Measurements from ENCODE around the gene NAGPA. TPM values are rescaled to one million over a fixed set of nuclear protein-coding genes. Genes with fewer than 3 reads are reported as not detected.

Gene NAGPA
- total and polyA plus RNA-seq, 2 of the 8 experiments (the other 6 are each of a cell fraction or from before 2014, with no cell fraction given), result 10.1 to 13.2 TPM

DNA sequence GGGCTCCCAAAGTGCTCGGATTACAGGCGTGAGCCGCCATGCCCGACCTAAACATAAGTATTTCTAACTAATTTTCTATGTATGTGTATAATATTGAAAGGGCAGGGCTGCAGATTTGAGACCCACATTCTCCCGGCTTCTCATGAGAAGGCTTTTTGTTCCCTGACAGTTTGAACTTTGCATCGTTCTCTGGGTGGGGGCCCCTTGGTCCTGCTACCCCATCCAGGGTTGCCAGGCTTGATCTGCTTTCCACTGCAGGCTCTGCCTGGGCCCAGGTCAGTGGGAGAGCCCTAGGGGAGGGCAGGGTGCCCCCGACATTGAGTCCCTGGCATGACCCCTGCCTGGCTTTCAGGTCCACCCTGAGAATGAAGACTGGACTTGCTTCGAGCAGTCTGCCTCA lies 43.3 kb downstream of the NAGPA start:
- Histone ChIP-seq H3K23ac (ENCODE audit: insufficient read length) (no peak overlapping the region), H3K27me3 (replicated peaks in 1 of 4; ENCODE audit: control insufficient read depth in 3 of 4, extremely low read depth in 1 of 4, insufficient read depth in 3 of 4, low read length in 3 of 4) (peaks cover 4 to 26% (median 20%) of the 10 kb centered on the region in 4 experiments), H3K27ac (ENCODE audit: low read depth, low read length) (no peak overlapping the region), H2AK5ac (ENCODE audit: low read depth, low read length) (no peak overlapping the region; the same call in 1 of the 2 replicates), H2BK120ac (replicated peaks; ENCODE audit: low read depth, low read length) (no peak overlapping the region), H3K56ac (replicated peaks; ENCODE audit: insufficient read length, low read depth, low read length) (no peak overlapping the region), H3K79me2 (ENCODE audit: control insufficient read depth in 1 of 2, insufficient read depth in 2 of 2, low read length in 2 of 2) (no peaks in the 10 kb centered on the region), H3K4ac (replicated peaks; ENCODE audit: insufficient read length, low read depth, low read length) (no peak overlapping the region), H3K4me2 (ENCODE audit: insufficient read depth in 1 of 2, low read depth in 2 of 2, low read length in 2 of 2) (no peak overlapping the region), H3K18ac (ENCODE audit: extremely low read depth, low read length) (no peak overlapping the region), H2AFZ (ENCODE audit: low read length) (no peak overlapping the region), H3K4me3 (ENCODE audit: extremely low read depth in 1 of 4, insufficient read depth in 2 of 4, low read depth in 3 of 4, low read length in 4 of 4) (no peak overlapping the region), H4K5ac (ENCODE audit: insufficient read length, low read depth, low read length) (no peak overlapping the region), H4K91ac (replicated peaks; ENCODE audit: insufficient read length, low read length) (no peak overlapping the region), H3K9me3 (ENCODE audit: insufficient read depth in 2 of 2, low read depth in 1 of 2, low read length in 1 of 2) (no peaks in the 10 kb centered on the region; a peak in 1 of 4 replicates), H3K9ac (replicated peaks in 1 of 4; ENCODE audit: extremely low read depth in 1 of 4, low read depth in 3 of 4, low read length in 3 of 4) (no peak overlapping the region), H2BK12ac (ENCODE audit: low read depth, low read length) (no peak overlapping the region), H3K23me2 (ENCODE audit: low read depth, low read length) (peaks cover 4% of the 10 kb centered on the region; the same call in 1 of the 2 replicates), H3K79me1 (ENCODE audit: low read depth, low read length) (no peaks in the 10 kb centered on the region), H2BK5ac (ENCODE audit: low read depth, low read length) (no peak overlapping the region), H2BK20ac (ENCODE audit: low read length) (no peak overlapping the region), H4K20me1 (replicated peaks in 1 of 2; ENCODE audit: control insufficient read depth in 1 of 2, insufficient read depth in 2 of 2, low read length in 2 of 2) (no peaks in the 10 kb centered on the region), H4K8ac (ENCODE audit: extremely low read depth, insufficient read depth, low read length) (no peak overlapping the region), H3K14ac (ENCODE audit: insufficient read length) (no peak overlapping the region), H2BK15ac (ENCODE audit: low read length) (no peak overlapping the region), H3K4me1 (replicated peaks in 1 of 4; ENCODE audit: control insufficient read depth in 3 of 4, insufficient read depth in 4 of 4, low read length in 3 of 4) (peaks cover 0 to 6% (median 1%) of the 10 kb centered on the region in 4 experiments; a peak in 3 of 7 replicates), H3K36me3 (ENCODE audit: control insufficient read depth in 2 of 4, insufficient read depth in 4 of 4, low read length in 3 of 4) (no peaks in the 10 kb centered on the region)
- FAIRE-seq, result no peak
- TF ChIP-seq HDAC2 (IDR thresholded peaks at IDR 0.05; ENCODE audit: borderline replicate concordance in 1 of 2, low read depth in 2 of 2, low read length in 2 of 2), result no peak
- TF ChIP-seq, protein P1, sequence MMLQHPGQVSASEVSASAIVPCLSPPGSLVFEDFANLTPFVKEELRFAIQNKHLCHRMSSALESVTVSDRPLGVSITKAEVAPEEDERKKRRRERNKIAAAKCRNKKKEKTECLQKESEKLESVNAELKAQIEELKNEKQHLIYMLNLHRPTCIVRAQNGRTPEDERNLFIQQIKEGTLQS (IDR thresholded peaks at IDR 0.05; ENCODE audit: insufficient read depth, low read depth, low read length), result no peak
- TF ChIP-seq SIRT6 (IDR thresholded peaks at IDR 0.05; ENCODE audit: low read length), result no peak
- TF ChIP-seq GTF2F1 (IDR thresholded peaks at IDR 0.05; ENCODE audit: borderline replicate concordance, low read depth, low read length), result no peak
- no peak for TF ChIP-seq KDM1A (IDR thresholded peaks at IDR 0.05; ENCODE audit: borderline replicate concordance, low read length)
- TF ChIP-seq HDAC6 (IDR thresholded peaks at IDR 0.05; ENCODE audit: low read depth, low read length), result no peak
- no peak for TF ChIP-seq CHD2 (IDR thresholded peaks at IDR 0.05; ENCODE audit: low read length)
- TF ChIP-seq BCL11A (IDR thresholded peaks at IDR 0.05; ENCODE audit: low read depth in 2 of 2, low read length in 2 of 2), result no peak
- no peak for DNase-seq (ENCODE audit: low read depth in 1 of 2, low spot score in 2 of 2)
- CTCF ChIA-PET (ENCODE audit: partially characterized antibody), result interaction anchor here (1.8 kb wide), 1 partner anchor 30 kb away, joined by 4 read pairs; no protein-coding TSS in a partner anchor
- POLR2A ChIA-PET (ENCODE audit: partially characterized antibody), result no interaction called here
- WGBS, 2 experiments (ENCODE audit: extremely low coverage in 1 of 2, insufficient coverage in 1 of 2, insufficient read length in 1 of 2, insufficient replicate concordance in 2 of 2, low coverage in 1 of 2, low lambda C conversion rate in 2 of 2, missing lambda C conversion rate in 1 of 2), result 92% methylated on average over 8 of the region's 8 CpGs; no CpG with 5 or more reads in 1 of the 2 experiments

All from H1 (cell line).